Left ventricle myocardium inferior (tissue), 1 donor: ENCODE data around the gene TMEM161A. TPM values are rescaled to one million over a fixed set of nuclear protein-coding genes. Genes with fewer than 3 reads are reported as not detected.
"Not testable (repeated sequence)": the region's sequence is repeated elsewhere in the genome, so short reads cannot be mapped to it uniquely, and the experiment has no call there.

ENCODE experiments used
- DNase-seq: peaks from one replicate; pipeline ENCODE4 v3.0.0-alpha.2; 2020
- H3K27ac ChIP-seq: fragments of 200-600 bp; replicated peaks from 2 replicates; pipeline ENCODE4 v1.8.0; 2021
- H3K27me3 ChIP-seq: fragments of 200-600 bp; 2 replicates; pipeline ENCODE4 v1.8.0; 2021; ENCODE audit warnings: low read depth
- H3K36me3 ChIP-seq: fragments of 200-600 bp; 2 replicates; pipeline ENCODE4 v1.8.0; 2021
- H3K4me1 ChIP-seq: fragments of 200-600 bp; 2 replicates; pipeline ENCODE4 v1.8.0; 2021
- H3K4me3 ChIP-seq: fragments of 200-600 bp; 2 replicates; pipeline ENCODE4 v1.8.0; 2021; ENCODE audit warnings: mild to moderate bottlenecking, moderate library complexity
- H3K9me3 ChIP-seq: fragments of 200-600 bp; replicated peaks from 2 replicates; pipeline ENCODE4 v1.8.0; 2021
- intact Hi-C: fragments of 100-400 bp; cut with micrococcal nuclease; formaldehyde crosslinking; loops from one replicate; pipeline ENCODE4 v1.11.0; 2022
- total RNA-seq: library from RNA; stranded (reverse); fragmentation: NEBNext Ultra II Directional; extraction: Animal tissue kit (Norgen Biotek cat#: 25700); gene quantifications from one replicate; pipeline ENCODE4 v1.2.1, GENCODE V29; 2021
- TF ChIP-seq, protein P1 (sequence below): fragments of 200-600 bp; IDR thresholded peaks from 2 replicates; pipeline ENCODE4 v1.8.0; 2021; ENCODE audit warnings: antibody characterized with exemption, mild to moderate bottlenecking, borderline replicate concordance
- donor health status: DM: no; HTN: yes; CAD: no; lungs with severe emphysema.

The TMEM161A gene
- total RNA-seq, 1 donor from 2014 or later = 22.9 TPM

DNA sequence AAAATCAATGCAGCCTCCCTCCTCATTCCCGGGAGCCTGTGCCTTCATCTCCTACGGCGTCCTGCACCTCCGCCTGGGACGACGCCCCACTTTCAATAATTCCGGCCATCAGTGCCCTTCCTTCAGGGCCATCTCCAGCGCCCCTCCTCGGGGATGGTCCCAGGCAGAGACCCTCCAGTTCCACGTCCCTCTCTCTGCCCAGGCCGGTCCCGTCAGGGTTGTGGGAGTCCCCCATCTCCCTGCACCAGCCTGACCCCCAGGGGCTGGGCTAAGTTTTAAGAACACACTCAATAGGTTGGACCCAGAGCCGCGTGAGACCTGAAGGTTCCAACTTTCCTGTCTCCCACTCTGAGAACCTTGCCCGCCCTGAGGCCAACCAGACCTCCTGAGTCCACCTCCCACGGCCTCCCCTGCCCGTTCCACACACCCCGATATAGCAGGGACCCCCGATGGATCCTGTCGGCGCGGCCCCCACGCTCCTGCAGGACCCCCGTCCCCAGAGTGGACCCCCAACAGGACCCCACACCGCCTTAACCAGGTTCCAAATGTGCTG is 646 bp downstream of the TMEM161A start:
- Histone ChIP-seq H3K4me3 (peak overlapping the region; percentile 71), H3K4me1 (peaks cover 29% of the 10 kb centered on the region), H3K27me3 (no peaks in the 10 kb centered on the region), H3K9me3 (peaks cover 1% of the 10 kb centered on the region), H3K36me3 (peaks cover 1% of the 10 kb centered on the region), H3K27ac (peak overlapping the region; percentile 85)
- DNase-seq = no peak
- intact Hi-C loops = loop anchor here (5.0 kb wide), 1 partner anchor 85 kb away; no protein-coding TSS in a partner anchor
- TF ChIP-seq, protein P1, sequence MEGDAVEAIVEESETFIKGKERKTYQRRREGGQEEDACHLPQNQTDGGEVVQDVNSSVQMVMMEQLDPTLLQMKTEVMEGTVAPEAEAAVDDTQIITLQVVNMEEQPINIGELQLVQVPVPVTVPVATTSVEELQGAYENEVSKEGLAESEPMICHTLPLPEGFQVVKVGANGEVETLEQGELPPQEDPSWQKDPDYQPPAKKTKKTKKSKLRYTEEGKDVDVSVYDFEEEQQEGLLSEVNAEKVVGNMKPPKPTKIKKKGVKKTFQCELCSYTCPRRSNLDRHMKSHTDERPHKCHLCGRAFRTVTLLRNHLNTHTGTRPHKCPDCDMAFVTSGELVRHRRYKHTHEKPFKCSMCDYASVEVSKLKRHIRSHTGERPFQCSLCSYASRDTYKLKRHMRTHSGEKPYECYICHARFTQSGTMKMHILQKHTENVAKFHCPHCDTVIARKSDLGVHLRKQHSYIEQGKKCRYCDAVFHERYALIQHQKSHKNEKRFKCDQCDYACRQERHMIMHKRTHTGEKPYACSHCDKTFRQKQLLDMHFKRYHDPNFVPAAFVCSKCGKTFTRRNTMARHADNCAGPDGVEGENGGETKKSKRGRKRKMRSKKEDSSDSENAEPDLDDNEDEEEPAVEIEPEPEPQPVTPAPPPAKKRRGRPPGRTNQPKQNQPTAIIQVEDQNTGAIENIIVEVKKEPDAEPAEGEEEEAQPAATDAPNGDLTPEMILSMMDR = no peak

DNA sequence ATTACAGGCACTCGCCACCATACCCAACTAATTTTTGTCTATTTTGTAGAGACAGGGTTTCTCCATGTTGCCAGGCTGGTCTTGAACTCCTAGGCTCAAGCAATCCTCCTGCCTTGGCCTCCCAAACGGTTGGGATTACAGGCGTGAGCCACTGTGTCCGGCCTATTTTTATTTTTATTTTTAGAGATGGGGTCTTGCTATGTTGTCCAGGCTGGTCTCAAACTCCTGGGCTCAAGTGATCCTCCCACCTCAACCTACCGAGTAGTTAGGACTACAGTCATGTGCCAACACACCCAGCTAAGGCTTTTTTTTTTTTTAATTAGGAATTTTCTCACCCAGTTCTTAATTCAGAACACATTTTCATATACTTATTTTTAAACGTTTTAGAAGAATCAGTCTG is 2.6 kb downstream of the TMEM161A start:
- intact Hi-C loops = loop anchor here (5.0 kb wide), 1 partner anchor 83 kb away; no protein-coding TSS in a partner anchor
- not testable (repeated sequence) for H3K4me3 ChIP-seq, H3K27me3 ChIP-seq, DNase-seq
- peak overlapping the region; percentile 85 for H3K27ac ChIP-seq
- peaks cover 10% of the 10 kb centered on the region for H3K36me3 ChIP-seq
- peaks cover 14% of the 10 kb centered on the region for H3K9me3 ChIP-seq
- peaks cover 29% of the 10 kb centered on the region for H3K4me1 ChIP-seq

DNA sequence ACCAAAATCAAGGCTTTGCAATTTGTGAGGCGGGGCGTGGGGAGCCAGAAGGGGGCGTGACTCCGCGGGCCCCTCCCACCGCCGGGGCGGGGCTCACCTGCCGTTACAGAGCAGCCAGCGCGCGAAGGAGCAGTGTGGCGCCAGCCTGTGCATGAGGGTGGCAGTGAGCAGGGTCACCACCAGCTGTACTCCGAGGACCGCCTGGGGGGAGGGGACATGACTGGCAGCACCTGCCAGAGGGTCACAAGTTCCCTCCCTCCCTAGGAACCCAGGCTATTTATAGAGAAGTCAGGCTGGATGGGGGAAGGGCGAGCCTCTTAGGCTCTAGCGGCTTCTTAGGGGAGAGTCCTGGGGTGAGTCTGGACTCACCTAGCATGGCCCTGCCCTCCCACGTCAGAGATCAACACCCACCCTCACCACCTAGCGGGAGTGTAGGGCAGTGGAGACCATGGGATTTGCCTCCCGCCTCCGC is 3.6 kb downstream of the TMEM161A start:
- peak overlapping the region; percentile 85 for H3K27ac ChIP-seq
- H3K27me3 ChIP-seq = no peaks in the 10 kb centered on the region
- peaks cover 10% of the 10 kb centered on the region for H3K36me3 ChIP-seq
- TF ChIP-seq, protein P1 = no peak
- peaks cover 29% of the 10 kb centered on the region for H3K4me1 ChIP-seq
- H3K4me3 ChIP-seq = peak overlapping the region; percentile 33
- peaks cover 14% of the 10 kb centered on the region for H3K9me3 ChIP-seq
- peak; percentile 82 for DNase-seq
- intact Hi-C loops = loop anchor here (5.0 kb wide), 1 partner anchor 82 kb away; no protein-coding TSS in a partner anchor

DNA sequence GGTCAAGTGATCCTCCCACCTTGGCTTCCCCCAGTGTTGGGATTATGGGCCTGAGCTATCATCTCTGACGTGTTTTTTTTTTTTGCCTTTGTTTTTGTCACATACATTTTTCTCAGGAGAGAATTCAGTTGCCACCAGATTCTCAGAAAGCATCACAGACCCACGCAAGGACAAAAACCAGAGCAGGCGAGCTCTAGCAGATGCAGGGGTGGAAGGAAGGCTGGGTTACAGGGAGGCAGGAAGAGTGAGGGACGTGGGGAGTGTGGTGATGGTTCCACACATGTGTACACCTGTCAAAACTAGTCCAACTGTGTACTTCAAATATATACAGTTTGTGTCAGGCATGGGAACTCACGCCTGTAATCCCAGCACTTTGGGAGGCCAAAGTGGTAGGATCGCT is 4.3 kb downstream of the TMEM161A start:
- Histone ChIP-seq H3K36me3 (peaks cover 10% of the 10 kb centered on the region), H3K4me1 (peaks cover 29% of the 10 kb centered on the region), H3K27me3 (no peaks in the 10 kb centered on the region), H3K4me3 (no peak overlapping the region), H3K9me3 (peaks cover 14% of the 10 kb centered on the region), H3K27ac (peak overlapping the region; percentile 85)
- intact Hi-C loops = no loop called here
- DNase-seq = no peak
- TF ChIP-seq, protein P1 = no peak

DNA sequence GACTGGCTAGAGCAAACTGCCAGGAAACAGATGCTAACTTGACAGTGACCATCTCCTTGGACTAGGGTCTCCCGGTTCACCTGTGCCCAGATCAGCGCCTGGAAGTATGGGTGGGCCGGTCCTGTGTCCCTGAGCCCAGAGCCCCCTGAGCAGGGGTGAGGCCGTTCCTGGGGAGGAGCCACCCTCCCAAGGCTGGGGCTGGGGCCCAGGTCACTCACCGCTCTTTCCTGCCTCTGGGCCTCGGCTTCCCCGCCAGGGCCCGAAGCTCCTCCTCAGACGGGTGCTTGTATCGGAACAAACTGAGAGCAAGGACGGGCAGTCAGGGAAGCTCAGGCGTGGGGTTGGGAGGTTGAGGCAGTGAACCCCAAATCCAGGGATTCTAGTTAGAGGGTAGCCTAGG is 5.4 kb downstream of the TMEM161A start:
- TF ChIP-seq, protein P1 = no peak
- Histone ChIP-seq H3K4me3 (no peak overlapping the region), H3K9me3 (peaks cover 14% of the 10 kb centered on the region), H3K27me3 (no peaks in the 10 kb centered on the region), H3K36me3 (peaks cover 10% of the 10 kb centered on the region), H3K27ac (no peak overlapping the region), H3K4me1 (peaks cover 26% of the 10 kb centered on the region)
- intact Hi-C loops = no loop called here
- no peak for DNase-seq

DNA sequence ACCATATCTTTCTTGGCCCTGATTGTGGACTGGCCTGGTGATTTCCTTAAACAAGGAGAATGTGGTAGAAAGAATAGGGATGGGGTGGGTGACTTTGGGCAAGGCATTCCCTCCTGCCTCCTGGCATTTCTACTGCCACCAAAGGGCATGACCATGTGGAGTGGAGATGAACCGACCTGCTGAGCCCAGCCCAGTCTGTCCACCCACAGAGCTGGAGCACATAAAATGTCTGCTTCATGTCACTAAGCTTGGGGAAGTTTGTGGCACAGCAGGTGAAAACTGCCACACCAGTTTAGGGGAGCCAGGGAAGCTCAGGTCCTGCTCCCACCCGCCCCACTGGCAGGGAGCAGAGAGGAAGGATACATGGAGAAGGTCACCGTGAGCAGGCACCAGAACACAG is 6.3 kb downstream of the TMEM161A start:
- H3K4me3 ChIP-seq = no peak overlapping the region
- intact Hi-C loops = no loop called here
- H3K36me3 ChIP-seq = peaks cover 10% of the 10 kb centered on the region
- H3K27ac ChIP-seq = no peak overlapping the region
- no peaks in the 10 kb centered on the region for H3K27me3 ChIP-seq
- peaks cover 17% of the 10 kb centered on the region for H3K4me1 ChIP-seq
- DNase-seq = no peak
- TF ChIP-seq, protein P1 = no peak
- peaks cover 14% of the 10 kb centered on the region for H3K9me3 ChIP-seq
